Measurements from ENCODE around the gene RAD51B.

RAD51B gene

DNA sequence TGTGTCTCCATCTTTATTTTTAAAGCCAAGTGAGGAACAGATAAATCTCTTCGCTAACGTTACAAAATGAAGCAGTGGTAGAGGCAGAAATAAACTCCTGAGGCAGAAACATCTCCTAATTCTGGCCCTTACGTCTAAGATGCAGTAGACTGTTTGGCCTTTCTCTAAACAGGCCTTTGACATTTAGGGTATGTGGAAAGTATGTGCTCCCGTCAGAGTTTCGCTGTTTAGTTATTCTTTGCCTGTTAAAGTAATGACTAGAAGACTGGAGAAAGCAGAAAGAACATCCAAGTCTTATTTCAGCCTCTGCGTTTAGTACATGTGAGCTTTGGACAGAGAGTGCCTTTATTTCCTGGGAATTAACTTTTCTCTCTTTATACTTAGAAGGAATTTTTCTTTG lies 216.6 kb downstream of the RAD51B start:
- DNase-seq (ENCODE audit: low read depth), result no peak
- TF ChIP-seq, protein P1, sequence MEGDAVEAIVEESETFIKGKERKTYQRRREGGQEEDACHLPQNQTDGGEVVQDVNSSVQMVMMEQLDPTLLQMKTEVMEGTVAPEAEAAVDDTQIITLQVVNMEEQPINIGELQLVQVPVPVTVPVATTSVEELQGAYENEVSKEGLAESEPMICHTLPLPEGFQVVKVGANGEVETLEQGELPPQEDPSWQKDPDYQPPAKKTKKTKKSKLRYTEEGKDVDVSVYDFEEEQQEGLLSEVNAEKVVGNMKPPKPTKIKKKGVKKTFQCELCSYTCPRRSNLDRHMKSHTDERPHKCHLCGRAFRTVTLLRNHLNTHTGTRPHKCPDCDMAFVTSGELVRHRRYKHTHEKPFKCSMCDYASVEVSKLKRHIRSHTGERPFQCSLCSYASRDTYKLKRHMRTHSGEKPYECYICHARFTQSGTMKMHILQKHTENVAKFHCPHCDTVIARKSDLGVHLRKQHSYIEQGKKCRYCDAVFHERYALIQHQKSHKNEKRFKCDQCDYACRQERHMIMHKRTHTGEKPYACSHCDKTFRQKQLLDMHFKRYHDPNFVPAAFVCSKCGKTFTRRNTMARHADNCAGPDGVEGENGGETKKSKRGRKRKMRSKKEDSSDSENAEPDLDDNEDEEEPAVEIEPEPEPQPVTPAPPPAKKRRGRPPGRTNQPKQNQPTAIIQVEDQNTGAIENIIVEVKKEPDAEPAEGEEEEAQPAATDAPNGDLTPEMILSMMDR (IDR thresholded peaks at IDR 0.05; ENCODE audit: low read length, missing control alignments), result no peak
- no peak overlapping the region for H3K4me3 ChIP-seq (replicated peaks; ENCODE audit: low read depth, low read length)

DNA sequence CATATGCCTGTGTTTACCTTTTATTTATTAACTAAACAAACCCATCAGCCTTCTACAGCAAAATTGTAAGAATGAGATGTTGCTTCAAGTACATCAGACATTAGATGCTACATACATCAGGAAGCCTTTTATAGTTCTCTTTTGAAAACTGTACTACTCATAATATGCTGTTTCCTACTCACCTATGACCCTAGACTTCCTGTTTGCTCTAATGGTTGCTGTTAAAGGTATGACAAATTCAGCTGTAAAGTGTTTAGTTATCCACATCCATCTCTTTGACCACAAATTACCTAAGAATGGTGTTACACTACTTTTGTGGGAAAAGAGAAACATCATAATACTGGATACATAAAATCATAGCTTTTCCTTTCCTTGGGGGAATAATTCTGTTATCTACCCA lies 220.0 kb downstream of the RAD51B start:
- no peak overlapping the region for H3K4me3 ChIP-seq (replicated peaks; ENCODE audit: low read depth, low read length)
- TF ChIP-seq, protein P1 (IDR thresholded peaks at IDR 0.05; ENCODE audit: low read length, missing control alignments), result no peak
- no peak for DNase-seq (ENCODE audit: low read depth)

DNA sequence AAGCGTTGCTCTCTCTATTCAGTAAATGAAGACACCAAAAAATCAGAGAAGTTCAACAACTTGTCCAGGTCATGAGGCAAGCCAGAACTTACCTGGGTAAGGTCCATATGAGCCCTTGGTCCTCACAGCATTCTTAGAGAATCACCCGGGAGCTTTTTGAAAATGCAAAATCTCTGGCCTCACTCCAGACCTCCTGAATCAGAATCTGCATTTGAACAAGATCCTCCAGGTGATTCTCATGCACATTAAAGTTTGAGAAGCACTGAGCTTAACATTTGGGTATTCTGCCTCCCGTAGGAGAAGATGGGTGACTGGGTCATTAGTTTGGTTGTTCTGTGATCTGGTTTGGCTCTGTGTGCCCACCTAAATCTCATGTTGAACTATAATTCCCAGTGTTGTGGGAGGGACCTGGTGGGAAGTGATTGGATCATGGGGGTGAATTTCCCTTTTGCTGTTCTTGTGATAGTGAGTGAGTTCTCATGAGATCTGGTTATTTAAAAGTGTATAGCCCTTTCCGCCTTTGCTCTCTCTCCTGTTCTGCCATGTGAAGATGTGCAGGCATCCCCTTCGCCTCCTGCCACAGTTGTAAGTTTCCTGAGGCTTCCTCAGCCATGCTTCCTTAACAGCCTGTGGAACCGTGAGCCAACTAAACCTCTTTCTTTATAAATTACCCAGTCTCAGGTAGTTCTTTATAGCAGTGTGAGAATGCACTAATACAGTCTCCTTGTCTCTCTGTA lies 221.2 kb downstream of the RAD51B start:
- no peak for DNase-seq (ENCODE audit: low read depth)
- no peak overlapping the region for H3K4me3 ChIP-seq (replicated peaks; ENCODE audit: low read depth, low read length)
- TF ChIP-seq, protein P1 (IDR thresholded peaks at IDR 0.05; ENCODE audit: low read length, missing control alignments), result no peak

DNA sequence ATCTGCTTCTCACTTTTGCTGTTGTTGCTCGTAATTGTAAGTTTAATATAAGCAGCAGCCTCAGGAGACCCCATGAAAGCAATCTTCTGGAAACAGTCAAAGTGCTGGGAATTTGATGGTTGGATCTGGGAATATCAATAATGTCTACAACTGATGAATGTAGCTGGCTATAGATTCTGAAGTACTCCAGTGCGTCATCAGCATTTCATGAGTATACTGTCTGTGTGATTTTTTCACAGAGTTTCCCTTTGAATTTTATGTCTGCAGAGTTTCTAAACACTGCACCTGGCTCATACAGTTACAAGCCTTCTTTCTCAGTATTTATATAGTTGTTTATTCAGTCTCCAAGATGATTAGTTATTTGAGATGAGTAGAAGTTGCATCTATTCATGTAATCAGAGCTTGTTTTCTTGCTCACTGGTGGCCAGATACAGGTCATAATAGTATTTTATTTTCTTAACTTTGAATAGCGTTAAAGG lies 222.3 kb downstream of the RAD51B start:
- TF ChIP-seq, protein P1 (IDR thresholded peaks at IDR 0.05; ENCODE audit: low read length, missing control alignments), result no peak
- no peak overlapping the region for H3K4me3 ChIP-seq (replicated peaks; ENCODE audit: low read depth, low read length)
- DNase-seq (ENCODE audit: low read depth), result no peak

DNA sequence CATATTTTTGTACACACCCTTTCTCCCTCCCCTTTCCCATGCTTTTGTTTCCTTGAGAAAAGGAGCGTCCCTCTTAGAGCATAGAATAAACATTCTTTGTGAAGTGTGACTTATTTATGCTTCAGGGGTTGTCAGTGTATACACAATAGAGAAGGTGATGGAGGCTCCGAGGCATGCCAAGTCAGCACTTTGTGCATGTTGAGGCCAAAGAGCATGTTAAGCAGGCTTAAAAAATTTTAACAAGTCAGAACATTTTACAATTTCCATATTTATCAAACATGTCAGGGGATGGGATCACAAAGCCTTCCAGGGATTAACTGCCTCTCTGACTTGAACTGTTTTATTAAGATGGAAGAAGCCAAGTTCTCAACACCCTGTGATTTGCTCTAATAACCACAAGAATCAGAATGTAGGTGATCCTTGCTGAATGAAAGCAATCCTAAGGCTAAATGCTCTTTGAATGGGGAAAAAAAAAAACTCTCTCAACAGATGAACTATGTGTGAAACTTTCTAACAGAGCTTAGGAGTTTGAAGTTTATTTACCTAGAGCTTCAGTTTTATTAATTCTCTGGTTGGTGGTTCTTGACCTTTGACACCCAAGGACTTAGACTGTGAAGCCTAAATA lies 223.1 kb downstream of the RAD51B start:
- DNase-seq (ENCODE audit: low read depth), result no peak
- TF ChIP-seq, protein P1 (IDR thresholded peaks at IDR 0.05; ENCODE audit: low read length, missing control alignments), result no peak
- no peak overlapping the region for H3K4me3 ChIP-seq (replicated peaks; ENCODE audit: low read depth, low read length)

DNA sequence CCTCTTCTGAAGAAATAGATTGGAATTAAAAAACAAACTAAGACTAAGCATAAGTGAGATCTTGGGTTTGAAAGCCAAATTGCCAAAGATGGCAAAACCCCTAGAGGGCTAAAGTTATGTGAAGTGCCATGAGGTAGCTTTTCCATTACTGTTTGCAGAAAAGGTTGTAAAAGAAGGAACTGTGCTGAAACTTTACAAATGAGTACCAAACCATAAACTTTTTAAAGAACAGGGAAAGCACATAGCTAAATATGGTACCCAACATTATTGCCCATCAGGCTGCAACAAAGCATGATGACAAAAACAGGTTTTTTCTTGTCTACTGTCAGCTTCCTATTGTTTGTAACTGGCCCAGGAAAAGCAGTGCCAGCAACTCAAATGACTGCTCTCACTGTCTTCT lies 224.2 kb downstream of the RAD51B start:
- TF ChIP-seq, protein P1 (IDR thresholded peaks at IDR 0.05; ENCODE audit: low read length, missing control alignments), result no peak
- H3K4me3 ChIP-seq (replicated peaks; ENCODE audit: low read depth, low read length), result no peak overlapping the region
- no peak for DNase-seq (ENCODE audit: low read depth)
